OCI-M2 (cell line): ENCODE measurements around the gene SLC12A7.
"Not testable (repeated sequence)": the region's sequence is repeated elsewhere in the genome, so short reads cannot be mapped to it uniquely, and the experiment has no call there.

Source experiments
- DNase-seq: peaks from one replicate; lab custom pipeline; 2025; ENCODE audit not compliant: unreplicated experiment; lab: John Stamatoyannopoulos, UW

The SLC12A7 gene

GRCh38 chr5:1099926-1100663 is 11.8 kb downstream of the SLC12A7 start:
- no peak for DNase-seq

- no peak for DNase-seq
Observed at GRCh38 chr5:1098986-1099597, 12.8 kb downstream of the SLC12A7 start.

DNA sequence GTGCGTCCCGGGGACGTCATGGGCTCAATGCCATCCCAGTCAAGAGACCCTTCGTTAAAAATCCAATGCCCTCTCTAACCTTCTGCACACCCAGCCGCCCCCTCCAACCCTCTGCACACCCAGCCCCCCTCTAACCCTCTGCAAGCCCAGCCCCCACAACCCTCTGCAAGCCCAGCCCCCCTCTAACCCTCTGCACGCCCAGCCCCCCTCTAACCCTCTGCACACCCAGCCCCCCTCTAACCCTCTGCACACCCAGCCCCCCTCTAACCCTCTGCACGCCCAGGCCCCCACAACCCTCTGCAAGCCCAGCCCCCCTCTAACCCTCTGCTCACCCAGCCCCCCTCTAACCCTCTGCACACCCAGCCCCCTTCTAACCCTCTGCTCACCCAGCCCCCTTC is 13.9 kb downstream of the SLC12A7 start:
- not testable (repeated sequence) for DNase-seq

DNA sequence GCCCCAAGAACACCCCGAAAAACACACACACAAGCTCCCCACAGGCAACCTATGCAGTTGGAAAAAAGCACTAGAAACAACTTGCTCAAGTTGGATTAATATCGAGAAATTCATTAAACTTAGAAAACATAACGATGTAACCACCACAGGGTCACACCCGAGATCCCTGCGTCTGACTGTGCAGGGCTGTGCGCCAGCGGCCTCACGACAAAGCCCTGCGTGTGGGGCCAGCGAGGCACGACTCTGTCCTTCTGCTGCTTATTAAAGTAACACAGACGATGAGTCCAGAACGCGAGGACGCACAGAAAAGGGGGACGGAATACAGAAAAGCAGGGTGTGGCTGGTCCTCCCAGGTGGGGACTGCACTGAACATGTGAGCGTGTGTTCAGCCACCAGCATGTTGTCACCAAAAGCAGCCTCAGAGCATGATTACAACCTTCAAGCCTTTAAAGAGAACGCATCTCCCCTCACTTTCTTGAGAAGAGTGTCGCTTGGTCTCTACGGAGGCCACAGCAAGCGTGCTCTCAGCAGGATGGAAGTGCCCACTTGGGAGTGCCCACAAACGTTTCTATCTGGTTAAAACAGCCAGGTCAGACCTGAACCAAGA is 14.4 kb downstream of the SLC12A7 start:
- no peak for DNase-seq

- DNase-seq, result no peak
Observed at GRCh38 chr5:1096838-1097237, 15.0 kb downstream of the SLC12A7 start.

GRCh38 chr5:1095990-1096363 is 15.9 kb downstream of the SLC12A7 start:
- no peak for DNase-seq

DNA sequence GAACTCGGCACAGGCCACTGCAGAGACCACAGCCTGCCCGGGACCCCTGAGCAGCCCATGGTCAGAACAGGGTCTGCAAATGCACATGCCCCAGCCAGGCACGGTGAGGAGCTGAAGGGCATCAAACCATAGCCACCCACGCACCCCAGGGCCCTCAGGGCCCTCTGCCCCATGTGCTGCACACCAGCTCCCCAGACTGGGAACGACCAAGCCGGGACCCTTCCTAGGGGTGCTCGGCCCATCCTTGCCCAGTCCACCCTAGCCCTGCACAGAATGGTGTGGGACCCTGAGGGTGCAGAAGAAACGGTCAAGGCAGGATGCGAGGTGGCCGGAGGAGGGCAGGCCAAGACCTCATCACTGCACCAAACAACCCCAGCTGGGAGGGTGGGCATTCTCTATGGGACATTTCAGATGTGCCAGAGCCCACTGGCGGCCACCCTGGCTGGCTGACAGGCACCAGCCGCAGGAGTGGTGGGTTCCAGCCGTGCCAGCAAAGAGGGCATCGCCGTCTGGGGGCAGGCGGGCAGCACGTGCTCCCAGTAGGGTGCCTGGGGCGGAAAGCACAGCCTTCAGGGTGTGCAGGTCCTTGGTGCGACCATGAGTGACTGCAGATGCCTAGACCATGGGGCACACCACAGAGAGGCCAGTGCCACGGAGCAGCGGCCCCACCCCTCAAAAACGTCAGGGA is 16.4 kb downstream of the SLC12A7 start:
- DNase-seq, result no peak

DNA sequence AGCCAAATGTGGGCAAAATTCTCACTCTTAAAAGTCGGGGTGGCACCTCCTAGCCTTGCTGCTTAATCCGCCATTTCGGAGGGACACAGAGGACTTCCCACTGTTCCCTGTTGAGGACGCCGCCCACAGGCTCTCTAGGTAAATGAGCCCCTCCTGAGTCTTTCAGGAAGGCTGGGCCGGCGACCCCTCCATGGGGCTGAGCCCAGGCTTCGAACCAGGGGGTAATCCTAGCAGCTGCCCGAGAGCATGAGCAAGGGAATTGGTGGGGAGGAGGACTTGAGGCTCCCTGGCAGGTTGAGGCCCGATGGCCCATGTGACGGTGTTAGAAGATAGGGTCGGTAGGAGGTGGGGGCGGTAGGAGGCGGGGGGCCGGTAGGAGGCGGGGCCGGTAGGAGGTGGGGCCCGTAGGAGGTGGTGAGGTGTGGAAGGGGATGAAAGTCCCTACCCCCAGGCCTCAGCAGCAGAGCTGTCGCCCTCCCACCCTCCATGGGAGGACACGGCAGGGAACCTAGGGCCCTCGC is 17.1 kb downstream of the SLC12A7 start:
- DNase-seq, result no peak

GRCh38 chr5:1093361-1093760 is 18.5 kb downstream of the SLC12A7 start:
- no peak for DNase-seq

- DNase-seq, result no peak
Observed at GRCh38 chr5:1092122-1092521, 19.7 kb downstream of the SLC12A7 start.

DNA sequence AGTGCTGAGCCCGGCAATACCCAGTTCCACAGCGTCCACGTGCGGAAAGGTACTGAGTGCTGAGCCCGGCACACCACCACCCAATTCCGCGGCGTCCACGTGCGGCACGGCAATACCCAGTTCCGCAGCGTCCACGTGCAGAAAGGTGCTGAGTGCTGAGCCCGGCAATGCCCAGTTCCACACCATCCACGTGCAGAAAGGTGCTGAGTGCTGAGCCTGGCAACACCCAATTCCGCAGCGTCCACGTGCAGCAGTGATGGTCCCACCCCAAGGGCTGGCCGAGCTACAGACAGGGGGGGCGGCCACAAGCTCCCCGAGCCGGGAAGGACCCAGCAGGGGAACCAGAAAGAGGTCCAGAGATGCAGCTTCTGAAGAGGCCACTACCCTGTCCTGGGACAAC is 20.2 kb downstream of the SLC12A7 start:
- DNase-seq, result no peak

- DNase-seq, result no peak
Observed at GRCh38 chr5:1090538-1090937, 21.3 kb downstream of the SLC12A7 start.

- no peak for DNase-seq
Observed at GRCh38 chr5:1089621-1090040, 22.2 kb downstream of the SLC12A7 start.

DNA sequence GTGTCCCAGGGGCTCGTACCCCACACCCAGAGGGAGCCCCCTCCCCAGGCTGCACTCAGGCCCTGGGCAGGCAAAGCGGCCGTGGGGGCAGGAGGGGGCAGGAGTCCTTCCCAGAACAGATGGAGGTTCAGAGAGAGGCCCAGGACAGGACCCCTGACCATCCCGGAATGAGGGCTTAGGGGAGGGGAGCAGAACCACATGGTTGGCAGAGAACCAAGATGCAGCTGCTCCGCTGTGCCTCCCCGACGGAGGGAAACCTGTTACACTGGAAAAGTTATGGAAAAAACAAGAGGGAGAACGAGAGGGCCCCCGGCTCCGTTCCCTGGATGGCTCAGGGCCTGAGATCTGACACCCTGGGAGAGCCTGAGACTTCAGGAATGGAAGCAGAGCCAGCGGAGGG is 22.7 kb downstream of the SLC12A7 start:
- no peak for DNase-seq

GRCh38 chr5:1088726-1089125 is 23.1 kb downstream of the SLC12A7 start:
- DNase-seq, result no peak

DNA sequence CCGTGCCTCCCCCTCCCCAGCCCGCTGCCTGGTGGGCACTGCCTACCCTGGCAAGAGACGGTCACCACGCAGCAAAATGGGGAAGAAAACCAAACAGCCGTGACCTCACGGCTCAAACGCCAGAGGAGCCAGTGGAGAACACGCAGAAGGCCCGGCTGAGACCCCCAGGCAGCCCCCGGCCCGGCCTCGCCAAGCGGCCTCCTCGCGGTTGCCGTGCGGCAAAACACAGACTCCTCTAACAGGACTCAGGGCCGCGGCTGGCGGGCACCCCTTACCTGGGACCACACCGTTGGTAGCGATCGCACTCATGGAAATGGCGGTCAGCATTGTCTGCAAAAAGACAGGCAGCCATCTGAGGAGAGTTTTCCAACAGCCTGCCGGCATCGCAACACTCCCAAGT is 23.8 kb downstream of the SLC12A7 start:
- DNase-seq, result no peak

- no peak for DNase-seq
Observed at GRCh38 chr5:1087428-1087827, 24.4 kb downstream of the SLC12A7 start.

DNA sequence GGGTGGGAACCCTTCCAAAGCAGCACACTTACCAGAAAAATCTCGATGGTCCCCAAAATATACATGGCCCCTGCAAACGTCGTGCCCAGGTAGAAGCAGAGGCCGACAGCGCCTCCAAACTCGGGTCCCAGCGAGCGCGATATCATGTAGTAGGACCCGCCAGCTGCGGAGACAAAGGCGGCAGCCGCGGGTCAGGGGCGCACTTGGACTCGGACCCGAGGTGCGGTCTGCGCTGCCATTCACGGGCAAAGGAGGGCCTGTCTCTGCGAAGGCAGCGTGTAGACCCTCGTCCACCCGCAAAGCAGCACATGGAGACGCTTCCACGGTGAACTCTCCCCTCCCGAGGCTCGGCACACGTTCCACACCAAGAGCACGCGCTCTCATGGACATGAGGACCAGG is 25.0 kb downstream of the SLC12A7 start:
- DNase-seq, result no peak

- DNase-seq, result no peak
Observed at GRCh38 chr5:1086137-1086536, 25.7 kb downstream of the SLC12A7 start.

DNA sequence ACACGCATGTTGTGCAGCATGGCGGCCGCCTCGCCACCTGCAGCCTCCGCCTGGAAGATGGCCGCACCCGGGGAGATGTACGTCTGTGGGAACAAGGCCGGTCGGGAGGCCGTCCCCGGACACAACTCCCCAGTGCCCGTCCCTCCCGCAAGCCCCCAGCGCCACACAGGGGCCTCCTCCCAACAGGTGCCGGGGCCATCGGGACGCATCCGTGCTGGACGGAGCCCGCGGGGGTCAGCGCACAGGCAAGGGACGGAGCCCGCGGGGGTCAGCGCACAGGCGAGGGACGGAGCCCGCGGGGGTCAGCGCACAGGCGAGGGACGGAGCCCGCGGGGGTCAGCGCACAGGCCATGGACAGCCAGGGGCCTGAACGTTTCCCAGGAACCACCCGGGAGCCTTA is 26.5 kb downstream of the SLC12A7 start:
- no peak for DNase-seq

GRCh38 chr5:1083823-1084605 is 27.8 kb downstream of the SLC12A7 start:
- DNase-seq, result no peak
